BJ (cell line): ENCODE measurements around the gene ABCG8. TPM values are rescaled to one million over a fixed set of nuclear protein-coding genes. Genes with fewer than 3 reads are reported as not detected.

Source experiments
- CTCF ChIA-PET: fragments of 350-600 bp; formaldehyde crosslinking; extraction: SDS; loops from one replicate; lab custom pipeline; 2021; ENCODE audit warnings: antibody characterized with exemption, inconsistent platforms; lab: Yijun Ruan, JAX
- POLR2A ChIA-PET: fragments of 300-600 bp; sonication (Branson Sonifier 250); formaldehyde crosslinking; extraction: SDS; loops from one replicate; lab custom pipeline; 2021; ENCODE audit warnings: antibody characterized with exemption; lab: Charles Lee
- DNase-seq: peaks from one replicate; pipeline ENCODE4 v3.0.0-alpha.2; 2011; ENCODE audit warnings: low read depth
- H3K27me3 ChIP-seq: 2 replicates; pipeline ENCODE4 v1.6.0; 2011; ENCODE audit warnings: low read length; ENCODE audit not compliant: control insufficient read depth, insufficient read depth
- H3K36me3 ChIP-seq: 2 replicates; pipeline ENCODE4 v1.5.1; 2011; ENCODE audit warnings: low read length; ENCODE audit not compliant: control insufficient read depth, insufficient read depth
- H3K4me3 ChIP-seq: 2 replicates; pipeline ENCODE4 v1.5.1; 2011; ENCODE audit warnings: low read depth, mild to moderate bottlenecking, control low read depth, low read length
- polyA plus RNA-seq: library from polyadenylated mRNA; depleted of rRNA; stranded (reverse); fragments of >200 nt; gene quantifications from 2 replicates; pipeline ENCODE4 v1.2.3, GENCODE V29; 2011
- TF ChIP-seq, protein P1 (sequence below): IDR thresholded peaks from 2 replicates; pipeline ENCODE4 v1.5.1; 2011; ENCODE audit warnings: low read depth, mild to moderate bottlenecking, control low read depth, inconsistent platforms, low read length, moderate library complexity; ENCODE audit not compliant: insufficient read depth

Gene ABCG8
- polyA plus RNA-seq, 1 experiment: not detected

GRCh38 chr2:43806719-43807031 lies 32.1 kb upstream of the ABCG8 start:
- H3K36me3 ChIP-seq: no peaks in the 10 kb centered on the region
- TF ChIP-seq, protein P1, sequence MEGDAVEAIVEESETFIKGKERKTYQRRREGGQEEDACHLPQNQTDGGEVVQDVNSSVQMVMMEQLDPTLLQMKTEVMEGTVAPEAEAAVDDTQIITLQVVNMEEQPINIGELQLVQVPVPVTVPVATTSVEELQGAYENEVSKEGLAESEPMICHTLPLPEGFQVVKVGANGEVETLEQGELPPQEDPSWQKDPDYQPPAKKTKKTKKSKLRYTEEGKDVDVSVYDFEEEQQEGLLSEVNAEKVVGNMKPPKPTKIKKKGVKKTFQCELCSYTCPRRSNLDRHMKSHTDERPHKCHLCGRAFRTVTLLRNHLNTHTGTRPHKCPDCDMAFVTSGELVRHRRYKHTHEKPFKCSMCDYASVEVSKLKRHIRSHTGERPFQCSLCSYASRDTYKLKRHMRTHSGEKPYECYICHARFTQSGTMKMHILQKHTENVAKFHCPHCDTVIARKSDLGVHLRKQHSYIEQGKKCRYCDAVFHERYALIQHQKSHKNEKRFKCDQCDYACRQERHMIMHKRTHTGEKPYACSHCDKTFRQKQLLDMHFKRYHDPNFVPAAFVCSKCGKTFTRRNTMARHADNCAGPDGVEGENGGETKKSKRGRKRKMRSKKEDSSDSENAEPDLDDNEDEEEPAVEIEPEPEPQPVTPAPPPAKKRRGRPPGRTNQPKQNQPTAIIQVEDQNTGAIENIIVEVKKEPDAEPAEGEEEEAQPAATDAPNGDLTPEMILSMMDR: no peak
- no peaks in the 10 kb centered on the region for H3K27me3 ChIP-seq
- ChIA-PET POLR2A (interaction anchor here (0.7 kb wide), 1 partner anchor 90 kb away, joined by 3 read pairs; no protein-coding TSS in a partner anchor), CTCF (interaction anchor here (0.9 kb wide), 1 partner anchor 8 kb away, joined by 3 read pairs; no protein-coding TSS in a partner anchor)
- no peak for DNase-seq
- no peak overlapping the region for H3K4me3 ChIP-seq

- ChIA-PET CTCF (interaction anchor here (1.0 kb wide), 1 partner anchor 10 kb away, joined by 3 read pairs; no protein-coding TSS in a partner anchor), POLR2A (no interaction called here)
- Histone ChIP-seq H3K36me3 (no peaks in the 10 kb centered on the region), H3K27me3 (no peaks in the 10 kb centered on the region), H3K4me3 (no peak overlapping the region)
- TF ChIP-seq, protein P1: no peak
- no peak for DNase-seq
Observed at GRCh38 chr2:43810452-43810851, 28.3 kb upstream of the ABCG8 start.

DNA sequence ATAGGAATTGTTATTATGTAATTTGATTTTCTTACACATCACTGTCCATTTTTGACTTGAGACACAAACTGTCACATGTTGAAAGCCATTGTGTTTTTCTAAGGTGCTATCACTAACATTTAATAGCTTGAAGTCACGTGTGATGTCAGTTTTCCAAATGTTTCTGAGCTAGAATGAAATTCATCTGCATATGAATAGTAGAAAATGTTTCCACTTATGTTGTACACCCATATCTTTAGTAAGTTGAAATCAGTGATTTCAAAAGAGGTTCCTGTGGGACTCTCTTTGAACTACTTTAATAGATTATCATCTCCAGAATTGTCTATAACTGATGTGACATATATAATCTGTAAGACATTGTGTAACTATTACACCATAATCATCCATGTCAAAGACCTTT lies 27.9 kb upstream of the ABCG8 start:
- Histone ChIP-seq H3K27me3 (no peaks in the 10 kb centered on the region), H3K36me3 (no peaks in the 10 kb centered on the region), H3K4me3 (no peak overlapping the region)
- TF ChIP-seq, protein P1: no peak
- POLR2A ChIA-PET: no interaction called here
- no peak for DNase-seq
- CTCF ChIA-PET: no interaction called here

DNA sequence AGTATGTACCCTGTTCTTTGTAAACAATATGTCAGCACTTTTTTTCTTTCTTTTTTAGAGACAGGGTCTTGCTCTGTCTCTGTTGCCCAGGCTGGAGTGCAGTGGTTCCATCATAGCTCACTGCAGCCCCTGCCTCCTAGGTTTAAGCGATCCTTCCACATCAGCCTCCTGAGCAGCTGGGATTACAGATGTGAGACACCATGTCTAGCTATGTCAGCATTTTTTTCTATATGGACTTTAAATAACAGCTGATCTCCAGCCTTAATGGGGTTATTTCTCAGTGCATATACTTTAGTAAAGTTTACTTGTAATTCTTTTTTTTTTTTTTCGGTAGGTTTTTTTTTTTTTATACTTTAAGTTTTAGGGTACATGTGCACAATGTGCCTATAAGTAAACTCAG lies 26.8 kb upstream of the ABCG8 start:
- CTCF ChIA-PET: no interaction called here
- H3K4me3 ChIP-seq: no peak overlapping the region
- H3K36me3 ChIP-seq: no peaks in the 10 kb centered on the region
- DNase-seq: no peak
- POLR2A ChIA-PET: no interaction called here
- TF ChIP-seq, protein P1: no peak
- no peaks in the 10 kb centered on the region for H3K27me3 ChIP-seq

GRCh38 chr2:43812947-43813346 lies 25.8 kb upstream of the ABCG8 start:
- no peak for DNase-seq
- CTCF ChIA-PET: no interaction called here
- POLR2A ChIA-PET: no interaction called here
- H3K4me3 ChIP-seq: no peak overlapping the region
- no peaks in the 10 kb centered on the region for H3K36me3 ChIP-seq
- no peaks in the 10 kb centered on the region for H3K27me3 ChIP-seq
- TF ChIP-seq, protein P1: no peak
